Tibial artery (tissue), 4 donors: ENCODE measurements around the gene BACH2.

Source experiments
- DNase-seq, 2 donors: peaks; one replicate each; pipeline ENCODE4 v3.0.0-alpha.2; 2019
- H3K27ac ChIP-seq, 2 donors: fragments of 200-600 bp; sonication (generic) in 1 of 2; 1 replicate in 1 of 2; 2 replicates in 1 of 2; pipeline ENCODE4 v1.5.1; 2018 to 2019; ENCODE audit warnings: mild to moderate bottlenecking in 1 of 2
- H3K27me3 ChIP-seq, 2 donors: fragments of 200-600 bp; sonication (generic) in 1 of 2; one replicate each; pipeline versions ENCODE4 v1.5.1 to v1.6.0; 2016 to 2019
- H3K36me3 ChIP-seq, 3 donors: fragments of 200-600 bp; sonication (generic) in 2 of 3; one replicate each; pipeline ENCODE4 v1.5.1; 2016 to 2019; ENCODE audit warnings: mild to moderate bottlenecking in 2 of 3
- H3K4me1 ChIP-seq, 4 donors: fragments of 200-600 bp; sonication (generic) in 2 of 4; 1 replicate in 3 of 4; 2 replicates in 1 of 4; pipeline ENCODE4 v1.5.1; 2016 to 2019
- H3K4me3 ChIP-seq, 2 donors: fragments of 200-600 bp; sonication (generic) in 1 of 2; 1 replicate in 1 of 2; 2 replicates in 1 of 2; pipeline ENCODE4 v1.5.1; 2018 to 2019; ENCODE audit warnings: mild to moderate bottlenecking in 2 of 2
- H3K9me3 ChIP-seq, 3 donors: fragments of 200-600 bp; sonication (generic) in 1 of 3; one replicate each; pipeline ENCODE4 v1.5.1; 2016 to 2019
- intact Hi-C: fragments of 100-400 bp; cut with DNase I; formaldehyde crosslinking; loops from one replicate; pipeline ENCODE4 v1.15.0; 2023; ENCODE audit warnings: low total_unique reads
- TF ChIP-seq, protein P1 (sequence below), 2 experiments: fragments of 200-600 bp in 1 of 2; fragments of 450-650 bp in 1 of 2; IDR thresholded peaks; one replicate each; pipeline ENCODE4 v1.5.1; 2017 to 2019; ENCODE audit warnings: antibody characterized with exemption in 2 of 2, mild to moderate bottlenecking in 1 of 2, moderate library complexity in 1 of 2

BACH2 gene

DNA sequence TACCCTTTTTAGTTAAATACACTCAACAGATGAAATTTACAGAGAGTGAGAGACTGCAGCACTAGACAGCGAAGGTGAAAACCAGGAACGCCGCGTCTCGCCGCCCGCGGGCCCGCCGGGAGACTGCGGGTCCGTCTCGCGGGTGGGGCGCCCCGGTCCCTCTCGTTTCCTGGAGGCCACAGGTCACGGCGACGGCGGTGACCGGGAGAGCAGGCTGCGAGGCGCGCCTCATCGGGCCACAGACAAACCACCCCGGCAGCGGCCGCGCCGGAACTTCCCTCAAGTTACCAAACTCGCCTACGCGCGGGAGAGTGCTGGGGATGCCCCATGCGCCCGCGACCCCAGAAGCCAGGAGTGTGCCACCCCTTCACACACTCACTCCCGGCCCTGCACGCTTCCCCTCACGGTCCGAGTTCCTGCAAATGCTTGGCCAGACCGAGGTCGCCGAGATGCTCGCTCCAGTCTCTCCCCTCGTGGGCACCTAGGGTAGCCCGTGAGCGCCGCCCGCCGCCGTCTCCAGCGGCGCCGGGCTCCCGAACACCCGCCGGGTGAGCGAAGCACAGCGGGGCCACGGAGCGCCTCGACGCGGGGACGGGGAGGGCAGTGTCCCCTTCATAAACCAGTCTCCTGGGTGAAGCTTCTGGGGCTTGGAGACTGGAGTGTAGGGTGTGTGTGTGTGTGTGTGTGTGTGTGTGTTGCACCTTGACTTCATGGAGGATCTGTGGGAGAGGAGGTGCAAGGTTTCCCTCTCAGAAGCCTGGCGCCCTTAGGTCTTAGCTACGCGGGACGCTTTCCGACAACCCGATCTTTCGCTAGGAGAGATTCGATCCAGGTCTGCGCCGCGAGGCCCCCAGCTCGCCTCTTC, 1.4 kb downstream of the BACH2 start:
- DNase-seq: peak; percentile 32 to 67
- TF ChIP-seq, protein P1, sequence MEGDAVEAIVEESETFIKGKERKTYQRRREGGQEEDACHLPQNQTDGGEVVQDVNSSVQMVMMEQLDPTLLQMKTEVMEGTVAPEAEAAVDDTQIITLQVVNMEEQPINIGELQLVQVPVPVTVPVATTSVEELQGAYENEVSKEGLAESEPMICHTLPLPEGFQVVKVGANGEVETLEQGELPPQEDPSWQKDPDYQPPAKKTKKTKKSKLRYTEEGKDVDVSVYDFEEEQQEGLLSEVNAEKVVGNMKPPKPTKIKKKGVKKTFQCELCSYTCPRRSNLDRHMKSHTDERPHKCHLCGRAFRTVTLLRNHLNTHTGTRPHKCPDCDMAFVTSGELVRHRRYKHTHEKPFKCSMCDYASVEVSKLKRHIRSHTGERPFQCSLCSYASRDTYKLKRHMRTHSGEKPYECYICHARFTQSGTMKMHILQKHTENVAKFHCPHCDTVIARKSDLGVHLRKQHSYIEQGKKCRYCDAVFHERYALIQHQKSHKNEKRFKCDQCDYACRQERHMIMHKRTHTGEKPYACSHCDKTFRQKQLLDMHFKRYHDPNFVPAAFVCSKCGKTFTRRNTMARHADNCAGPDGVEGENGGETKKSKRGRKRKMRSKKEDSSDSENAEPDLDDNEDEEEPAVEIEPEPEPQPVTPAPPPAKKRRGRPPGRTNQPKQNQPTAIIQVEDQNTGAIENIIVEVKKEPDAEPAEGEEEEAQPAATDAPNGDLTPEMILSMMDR (IDR thresholded peaks at IDR 0.05): peak; percentile 30 to 33
- Histone ChIP-seq H3K4me3 (peak overlapping the region; percentile 68 to 77), H3K4me1 (peaks cover 0 to 25% (median 9%) of the 10 kb centered on the region in 4 donors), H3K9me3 (no peaks in the 10 kb centered on the region), H3K27me3 (no peaks in the 10 kb centered on the region), H3K27ac (peak overlapping the region; percentile 74), H3K36me3 (no peaks in the 10 kb centered on the region)
- intact Hi-C loops: loop anchor here (5.0 to 10.0 kb wide), 4 partner anchors 70 to 320 kb away; no protein-coding TSS in a partner anchor

DNA sequence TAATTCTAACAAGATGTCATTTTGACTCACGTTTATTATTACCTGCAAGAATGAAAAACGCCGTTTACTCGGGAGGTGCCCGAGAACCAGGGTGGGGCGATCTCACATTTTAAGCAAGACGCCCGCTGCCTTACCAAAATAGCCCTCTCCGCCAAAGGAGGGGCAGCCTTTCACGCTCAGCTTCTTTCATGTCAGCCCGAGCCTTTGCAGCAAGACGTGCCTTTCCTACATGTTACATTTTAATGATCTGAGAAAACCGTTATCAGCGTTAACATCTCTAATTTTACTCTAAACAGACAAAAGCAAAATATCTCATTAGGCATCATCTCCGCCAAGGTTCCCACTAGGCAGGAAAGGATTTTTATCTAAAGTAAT, 2.0 kb downstream of the BACH2 start:
- no peak for DNase-seq
- intact Hi-C loops: loop anchor here (10.0 kb wide), 3 partner anchors 70 to 320 kb away; no protein-coding TSS in a partner anchor
- no peak overlapping the region for H3K27ac ChIP-seq

DNA sequence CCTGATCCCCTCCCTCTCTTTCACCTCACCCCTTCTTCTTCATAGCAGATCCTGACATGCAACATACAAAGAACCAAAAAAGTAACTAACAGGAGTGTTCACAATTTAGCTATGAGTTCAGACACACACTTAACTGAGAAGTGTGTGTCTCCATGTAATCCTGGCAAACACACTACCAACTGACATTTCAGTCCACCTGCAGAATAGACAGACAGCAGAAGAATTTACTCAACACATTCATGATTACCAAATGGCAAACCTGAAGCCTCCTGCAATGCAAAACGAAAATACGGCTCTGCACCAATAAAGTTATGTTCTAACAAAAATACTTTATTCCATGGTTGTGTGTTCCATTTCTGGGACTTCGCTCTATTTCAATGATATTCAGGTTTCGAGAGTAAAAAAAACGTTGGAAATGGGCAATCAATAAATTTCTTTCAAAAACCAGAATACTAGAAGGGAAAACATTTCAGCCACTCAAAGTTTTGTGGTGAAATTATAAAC, 2.6 kb downstream of the BACH2 start:
- intact Hi-C loops: loop anchor here (10.0 kb wide), 3 partner anchors 69 to 319 kb away; no protein-coding TSS in a partner anchor
- H3K27me3 ChIP-seq: no peaks in the 10 kb centered on the region
- no peak overlapping the region for H3K27ac ChIP-seq
- no peaks in the 10 kb centered on the region for H3K9me3 ChIP-seq
- no peak overlapping the region for H3K4me3 ChIP-seq
- no peaks in the 10 kb centered on the region for H3K36me3 ChIP-seq
- DNase-seq: no peak
- TF ChIP-seq, protein P1 (IDR thresholded peaks at IDR 0.05): no peak
- H3K4me1 ChIP-seq: peaks cover 0 to 25% (median 9%) of the 10 kb centered on the region in 4 donors

More for the DNA sequence above, 2.0 kb downstream of the BACH2 start:
- H3K27me3 ChIP-seq: no peaks in the 10 kb centered on the region
- peaks cover 0 to 25% (median 9%) of the 10 kb centered on the region in 4 donors for H3K4me1 ChIP-seq
- H3K36me3 ChIP-seq: no peaks in the 10 kb centered on the region
- H3K4me3 ChIP-seq: peak overlapping the region; percentile 68 to 77
- TF ChIP-seq, protein P1 (IDR thresholded peaks at IDR 0.05): no peak
- H3K9me3 ChIP-seq: no peaks in the 10 kb centered on the region

DNA sequence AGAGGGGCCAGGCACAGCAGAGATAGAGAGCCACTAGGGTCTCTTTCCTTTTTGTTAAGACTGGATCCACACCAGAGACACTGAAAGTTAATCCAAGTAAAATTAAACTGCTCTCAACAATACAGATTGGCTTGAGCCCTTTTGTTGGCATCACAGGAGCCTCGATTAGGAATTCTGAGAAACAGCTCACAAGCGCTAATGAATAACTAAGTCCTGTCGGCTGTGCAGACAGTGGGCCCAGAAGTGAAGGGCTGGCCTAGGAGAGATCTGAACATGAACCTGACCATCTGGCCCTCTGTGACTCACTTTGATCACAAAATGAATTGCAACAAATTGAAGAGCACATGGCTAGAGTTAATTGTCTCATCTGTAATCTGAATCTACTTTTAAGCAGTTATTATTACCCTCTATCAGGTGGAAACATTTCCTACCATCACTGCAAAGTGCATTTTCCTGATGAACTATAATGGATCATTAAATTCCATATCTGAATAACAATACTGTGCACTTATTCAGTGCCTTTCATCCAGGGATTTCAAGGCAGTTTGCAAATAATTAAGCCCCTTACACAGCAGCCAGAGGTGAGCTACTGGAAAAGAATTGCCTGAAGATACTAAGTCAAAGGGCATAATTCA, 3.2 kb downstream of the BACH2 start:
- H3K9me3 ChIP-seq: no peaks in the 10 kb centered on the region
- no peak overlapping the region for H3K27ac ChIP-seq
- intact Hi-C loops: loop anchor here (10.0 kb wide), 3 partner anchors 69 to 319 kb away; no protein-coding TSS in a partner anchor
- no peak overlapping the region for H3K4me3 ChIP-seq
- no peaks in the 10 kb centered on the region for H3K36me3 ChIP-seq
- DNase-seq: no peak
- H3K4me1 ChIP-seq: peaks cover 0 to 25% (median 9%) of the 10 kb centered on the region in 4 donors
- no peaks in the 10 kb centered on the region for H3K27me3 ChIP-seq
- TF ChIP-seq, protein P1 (IDR thresholded peaks at IDR 0.05): no peak

DNA sequence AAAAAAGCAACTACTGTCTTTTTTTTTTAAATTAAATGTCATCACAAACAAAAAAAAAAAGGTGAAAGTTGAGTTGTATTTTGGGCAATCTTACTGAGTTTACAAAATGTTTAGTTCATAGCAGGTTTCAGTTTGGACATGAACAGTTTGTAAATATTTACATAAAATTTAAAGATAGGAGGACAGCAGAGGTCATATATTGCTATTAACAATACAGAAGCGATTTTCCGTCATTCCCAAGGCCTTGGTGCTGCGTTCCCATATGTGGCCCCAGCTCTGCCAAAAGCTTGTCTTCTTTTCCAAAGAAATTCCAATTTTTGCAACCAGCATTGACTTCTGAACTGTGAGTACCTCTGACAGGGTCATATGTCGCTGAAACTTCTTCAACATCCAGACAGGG, 5.1 kb downstream of the BACH2 start:
- no peak overlapping the region for H3K27ac ChIP-seq
- intact Hi-C loops: loop anchor here (10.0 kb wide), 3 partner anchors 67 to 317 kb away; no protein-coding TSS in a partner anchor

More for the DNA sequence above, 5.1 kb downstream of the BACH2 start:
- Histone ChIP-seq H3K36me3 (no peaks in the 10 kb centered on the region), H3K9me3 (no peaks in the 10 kb centered on the region), H3K4me1 (peaks cover 0 to 16% (median 5%) of the 10 kb centered on the region in 4 donors), H3K27me3 (no peaks in the 10 kb centered on the region), H3K4me3 (no peak overlapping the region)
- TF ChIP-seq, protein P1 (IDR thresholded peaks at IDR 0.05): no peak
- no peak for DNase-seq
